NCI-H82 (cell line): ENCODE measurements around the gene KCNH6.

Experiments used
- DNase-seq: peaks from one replicate; lab custom pipeline; 2025; lab: John Stamatoyannopoulos, UW

The KCNH6 gene

DNA sequence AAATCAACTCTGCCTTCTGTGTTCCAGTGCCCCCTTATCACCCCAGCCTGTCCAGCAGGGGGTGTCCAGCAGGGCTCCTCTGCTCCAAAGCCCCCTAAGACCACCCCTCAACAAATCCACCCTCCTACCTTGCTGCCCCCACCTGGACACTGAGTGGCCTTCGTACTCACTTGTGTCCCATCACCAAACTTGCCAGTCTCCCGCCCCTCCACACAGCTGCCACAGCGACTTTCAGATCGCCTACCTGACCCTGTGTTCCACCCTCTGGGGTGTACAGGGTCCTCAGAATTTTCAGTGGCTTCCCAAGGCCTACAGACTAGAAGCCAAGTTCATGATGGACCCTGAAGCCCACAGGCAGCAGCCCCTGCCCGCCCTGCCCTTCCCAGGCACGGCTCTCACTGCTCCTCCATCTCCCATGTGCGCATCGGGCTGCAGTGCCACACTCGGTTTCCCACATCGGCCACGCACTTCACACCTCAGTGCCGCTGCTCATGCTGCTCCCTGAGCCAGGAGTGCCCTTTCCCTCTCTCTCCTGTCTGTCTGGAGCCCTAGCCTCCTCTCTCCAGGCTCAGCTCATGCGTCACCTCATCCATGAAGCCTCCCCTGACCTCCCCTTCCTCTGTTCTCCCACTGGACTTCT is 11.8 kb downstream of the KCNH6 start:
- no peak for DNase-seq

DNA sequence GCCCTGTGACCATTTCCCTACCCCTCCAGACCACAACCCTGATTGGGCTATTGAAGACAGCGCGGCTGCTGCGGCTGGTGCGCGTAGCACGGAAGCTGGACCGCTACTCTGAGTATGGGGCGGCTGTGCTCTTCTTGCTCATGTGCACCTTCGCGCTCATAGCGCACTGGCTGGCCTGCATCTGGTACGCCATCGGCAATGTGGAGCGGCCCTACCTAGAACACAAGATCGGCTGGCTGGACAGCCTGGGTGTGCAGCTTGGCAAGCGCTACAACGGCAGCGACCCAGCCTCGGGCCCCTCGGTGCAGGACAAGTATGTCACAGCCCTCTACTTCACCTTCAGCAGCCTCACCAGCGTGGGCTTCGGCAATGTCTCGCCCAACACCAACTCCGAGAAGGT is 12.5 kb downstream of the KCNH6 start:
- DNase-seq: no peak

- DNase-seq: no peak
Observed at GRCh38 chr17:63537001-63537400, 13.8 kb downstream of the KCNH6 start.

DNA sequence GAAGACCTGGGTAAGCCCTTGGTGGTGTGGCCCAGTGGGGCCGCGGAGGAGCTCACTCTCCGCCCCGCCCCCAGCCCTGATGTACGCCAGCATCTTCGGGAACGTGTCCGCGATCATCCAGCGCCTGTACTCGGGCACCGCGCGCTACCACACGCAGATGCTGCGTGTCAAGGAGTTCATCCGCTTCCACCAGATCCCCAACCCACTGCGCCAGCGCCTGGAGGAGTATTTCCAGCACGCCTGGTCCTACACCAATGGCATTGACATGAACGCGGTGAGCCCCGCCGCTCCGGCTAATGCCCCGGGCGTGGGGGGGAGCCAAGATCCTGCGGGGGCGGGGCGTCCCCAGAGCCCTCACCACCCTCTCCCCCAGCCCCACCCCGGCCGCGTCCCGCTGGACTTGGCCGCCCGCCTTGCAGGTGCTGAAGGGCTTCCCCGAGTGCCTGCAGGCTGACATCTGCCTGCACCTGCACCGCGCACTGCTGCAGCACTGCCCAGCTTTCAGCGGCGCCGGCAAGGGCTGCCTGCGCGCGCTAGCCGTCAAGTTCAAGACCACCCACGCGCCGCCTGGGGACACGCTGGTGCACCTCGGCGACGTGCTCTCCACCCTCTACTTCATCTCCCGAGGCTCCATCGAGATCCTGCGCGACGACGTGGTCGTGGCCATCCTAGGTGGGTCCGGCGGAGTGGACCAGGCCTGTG is 15.0 kb downstream of the KCNH6 start:
- DNase-seq: no peak

DNA sequence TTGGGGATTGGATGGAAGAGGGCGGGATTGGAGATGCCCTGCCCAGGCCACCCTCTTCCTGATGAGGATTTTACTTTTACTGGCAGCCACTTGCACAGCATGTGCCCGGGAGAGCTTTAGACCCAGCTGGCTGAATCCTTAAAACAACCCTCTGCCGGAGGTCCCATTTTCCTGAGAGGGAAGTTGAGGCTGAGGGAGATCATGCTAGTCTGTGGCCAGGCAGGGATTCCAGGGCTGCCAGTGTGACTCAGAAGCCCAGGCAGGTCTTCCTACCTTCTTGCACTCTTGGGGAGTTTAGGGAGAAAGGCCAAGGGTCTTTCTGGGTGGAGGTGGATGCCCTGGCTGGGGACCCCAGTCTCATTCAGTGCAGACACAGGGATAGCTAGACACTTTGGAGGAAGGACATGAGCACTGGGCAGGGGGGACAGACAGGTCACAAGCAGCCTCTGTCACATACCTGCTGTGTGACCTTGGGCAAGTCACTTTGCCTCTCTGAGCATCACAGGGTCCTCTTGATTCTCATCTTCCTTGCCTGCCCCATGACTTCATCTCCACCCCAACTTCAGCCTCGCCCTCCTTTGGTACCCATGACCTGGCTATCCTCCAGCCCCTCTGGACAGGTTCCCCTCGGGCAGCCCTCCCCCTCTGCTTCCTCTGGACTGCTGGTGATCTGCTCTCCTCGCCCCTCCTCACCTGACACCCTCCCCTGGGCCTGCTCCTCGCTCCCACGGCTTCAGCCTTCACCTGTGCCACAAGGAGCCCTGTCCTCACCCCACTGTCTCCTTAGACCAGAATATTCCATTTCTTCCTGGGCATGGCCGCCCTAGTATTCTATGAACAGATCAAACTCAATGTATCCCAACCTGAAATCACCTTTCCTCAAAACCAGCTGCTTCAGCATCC is 15.8 kb downstream of the KCNH6 start:
- DNase-seq: no peak

DNA sequence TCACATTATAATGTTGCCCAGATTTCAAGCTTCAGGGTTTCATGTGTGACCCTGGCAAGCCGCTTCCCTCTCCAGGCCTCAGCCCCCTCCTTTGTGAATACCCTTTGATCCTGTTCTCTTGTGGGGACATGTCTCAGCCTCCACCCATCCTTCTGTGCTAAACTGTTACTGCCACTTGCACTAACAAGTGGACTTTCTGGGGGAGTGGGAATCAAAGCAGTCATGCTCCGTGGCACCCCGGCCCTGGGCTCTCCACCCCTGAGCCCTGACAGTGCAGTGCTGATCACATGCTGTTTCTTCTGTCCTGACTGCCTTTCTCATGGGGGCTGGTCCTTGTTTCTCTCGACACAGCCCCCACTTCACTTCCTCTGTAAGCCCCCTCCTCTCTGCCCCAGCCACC is 17.4 kb downstream of the KCNH6 start:
- no peak for DNase-seq

- no peak for DNase-seq
Observed at GRCh38 chr17:63542218-63542545, 19.0 kb downstream of the KCNH6 start.

- DNase-seq: no peak
Observed at GRCh38 chr17:63542942-63543821, 20.0 kb downstream of the KCNH6 start.

DNA sequence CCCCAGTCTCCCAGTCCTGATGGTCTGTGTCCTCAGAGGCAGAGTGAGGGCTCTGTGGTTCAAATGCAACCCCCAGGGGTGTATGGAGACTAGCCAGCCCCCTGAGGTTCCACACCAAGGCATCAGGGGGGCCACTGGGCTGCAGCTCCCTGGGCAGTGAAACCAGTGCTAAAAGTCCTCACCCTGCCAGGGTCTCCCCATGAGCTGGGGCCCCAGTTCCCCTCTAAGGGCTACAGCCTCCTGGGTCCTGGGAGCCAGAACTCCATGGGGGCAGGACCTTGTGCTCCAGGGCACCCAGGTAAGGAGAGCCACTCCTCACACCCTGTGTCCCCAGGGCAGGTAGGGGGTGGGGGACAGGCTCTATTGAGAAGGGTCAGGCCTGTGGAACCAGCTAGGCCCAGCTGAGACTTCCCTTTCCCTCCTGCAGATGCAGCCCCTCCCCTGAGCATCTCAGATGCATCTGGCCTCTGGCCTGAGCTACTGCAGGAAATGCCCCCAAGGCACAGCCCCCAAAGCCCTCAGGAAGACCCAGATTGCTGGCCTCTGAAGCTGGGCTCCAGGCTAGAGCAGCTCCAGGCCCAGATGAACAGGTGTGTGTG is 20.8 kb downstream of the KCNH6 start:
- DNase-seq: no peak

- DNase-seq: no peak
Observed at GRCh38 chr17:63544467-63545301, 21.5 kb downstream of the KCNH6 start.

DNA sequence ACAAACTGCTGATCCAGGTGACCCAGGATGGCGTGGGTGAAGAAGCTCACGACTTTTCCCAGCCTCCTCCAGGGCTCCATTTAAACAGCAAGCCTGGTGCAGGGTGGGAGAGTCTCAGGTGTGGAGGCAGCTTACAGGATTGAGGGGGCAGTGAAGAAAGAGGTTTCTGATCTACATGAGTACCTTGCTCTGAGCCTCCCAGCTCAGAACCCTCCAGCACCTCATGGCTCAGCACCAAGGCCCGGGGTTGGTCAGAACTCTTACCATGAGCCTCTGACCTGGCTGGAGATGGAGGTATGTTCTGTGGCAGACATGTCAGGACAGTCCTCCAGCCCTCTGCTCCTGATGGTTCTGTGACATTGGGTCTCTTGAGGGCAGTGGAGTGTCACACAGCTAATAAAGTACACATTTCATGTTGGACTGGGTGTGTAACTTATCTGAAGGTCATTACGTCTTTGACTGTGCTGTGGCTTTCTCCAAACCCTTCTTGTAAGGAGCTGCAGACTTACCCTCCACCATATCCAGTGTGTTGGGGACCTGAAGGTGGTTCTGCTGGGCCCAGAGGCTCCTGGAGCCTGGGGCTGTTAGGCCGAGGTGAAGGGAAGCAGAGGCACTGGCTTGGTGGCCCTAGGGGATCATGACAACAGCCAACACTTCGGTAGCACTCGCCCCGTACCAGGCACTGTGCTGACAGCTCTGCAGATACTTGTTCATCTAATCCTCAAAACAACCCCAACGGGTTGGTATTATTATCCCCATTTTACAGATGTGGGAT is 23.3 kb downstream of the KCNH6 start:
- DNase-seq: no peak

GRCh38 chr17:63547083-63547523 is 23.9 kb downstream of the KCNH6 start:
- DNase-seq: no peak

DNA sequence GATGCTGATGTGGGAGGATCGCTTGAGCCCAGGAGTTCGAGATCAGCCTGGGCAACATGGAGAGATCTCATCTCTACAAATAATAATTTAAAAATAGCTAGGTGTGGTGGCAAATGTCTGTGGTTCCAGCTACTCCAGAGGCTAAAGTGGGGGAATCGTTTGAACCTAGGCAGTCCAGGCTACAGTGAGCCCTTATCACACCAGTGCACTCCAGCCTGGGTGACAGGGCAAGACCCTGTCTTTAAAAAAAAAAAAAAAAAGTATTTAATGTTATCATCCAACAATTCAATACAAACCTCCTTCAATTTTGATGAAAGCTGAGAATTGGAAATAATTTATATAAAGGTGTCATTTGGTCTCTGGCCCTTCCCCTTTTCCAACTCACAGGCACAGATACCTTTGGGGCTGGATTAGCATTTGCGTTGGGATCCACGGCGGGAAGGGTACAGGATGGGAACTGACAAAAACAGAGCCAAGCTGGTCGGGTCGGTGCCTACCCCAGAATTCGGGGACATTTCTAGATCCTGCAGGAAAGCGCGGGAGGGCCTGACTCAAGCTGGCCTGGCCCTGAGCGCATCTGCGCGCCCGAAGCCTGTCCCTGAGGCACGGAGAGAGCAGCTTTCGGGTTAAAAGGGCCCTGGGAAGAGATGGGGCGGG is 26.3 kb downstream of the KCNH6 start:
- DNase-seq: peak; percentile 78

DNA sequence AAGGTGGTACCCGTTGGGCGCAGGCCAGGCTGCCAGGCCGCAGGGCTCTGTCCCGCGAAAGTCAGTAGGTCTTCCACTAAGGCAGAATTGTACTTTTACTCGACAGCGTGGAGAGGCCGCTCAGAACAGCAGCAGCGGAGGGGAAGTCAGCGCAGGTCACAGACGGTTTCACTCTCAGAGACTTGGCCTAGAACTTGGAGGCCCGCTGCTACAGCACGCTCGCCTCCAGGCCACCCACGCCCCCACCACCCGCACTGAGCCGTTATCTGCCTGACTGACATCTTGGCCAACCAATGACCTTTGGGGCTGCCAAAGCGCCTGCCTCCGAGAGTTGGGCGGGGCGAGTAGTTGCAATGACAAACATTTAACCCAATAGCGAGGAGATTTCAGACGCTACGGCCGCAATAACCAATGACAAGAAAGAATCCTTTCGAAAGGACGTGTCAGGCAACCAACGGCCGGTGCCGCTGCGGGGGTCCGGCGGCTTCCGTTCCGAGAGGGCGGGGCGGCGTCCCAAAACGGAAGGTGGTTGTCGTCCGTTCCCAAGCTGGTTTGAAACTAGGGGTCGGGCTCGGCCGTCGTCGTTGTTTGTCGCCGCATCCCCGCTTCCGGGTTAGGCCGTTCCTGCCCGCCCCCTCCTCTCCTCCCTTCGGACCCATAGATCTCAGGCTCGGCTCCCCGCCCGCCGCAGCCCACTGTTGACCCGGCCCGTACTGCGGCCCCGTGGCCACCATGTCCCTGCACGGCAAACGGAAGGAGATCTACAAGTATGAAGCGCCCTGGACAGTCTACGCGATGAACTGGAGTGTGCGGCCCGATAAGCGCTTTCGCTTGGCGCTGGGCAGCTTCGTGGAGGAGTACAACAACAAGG is 27.0 kb downstream of the KCNH6 start, which contains the start of gene DCAF7:
DCAF7 (plus strand) TSS at position 532 of the 871 bp plus-strand sequence; CDS start at position 733, 201 bp downstream.
- DNase-seq: peak; percentile 100

DNA sequence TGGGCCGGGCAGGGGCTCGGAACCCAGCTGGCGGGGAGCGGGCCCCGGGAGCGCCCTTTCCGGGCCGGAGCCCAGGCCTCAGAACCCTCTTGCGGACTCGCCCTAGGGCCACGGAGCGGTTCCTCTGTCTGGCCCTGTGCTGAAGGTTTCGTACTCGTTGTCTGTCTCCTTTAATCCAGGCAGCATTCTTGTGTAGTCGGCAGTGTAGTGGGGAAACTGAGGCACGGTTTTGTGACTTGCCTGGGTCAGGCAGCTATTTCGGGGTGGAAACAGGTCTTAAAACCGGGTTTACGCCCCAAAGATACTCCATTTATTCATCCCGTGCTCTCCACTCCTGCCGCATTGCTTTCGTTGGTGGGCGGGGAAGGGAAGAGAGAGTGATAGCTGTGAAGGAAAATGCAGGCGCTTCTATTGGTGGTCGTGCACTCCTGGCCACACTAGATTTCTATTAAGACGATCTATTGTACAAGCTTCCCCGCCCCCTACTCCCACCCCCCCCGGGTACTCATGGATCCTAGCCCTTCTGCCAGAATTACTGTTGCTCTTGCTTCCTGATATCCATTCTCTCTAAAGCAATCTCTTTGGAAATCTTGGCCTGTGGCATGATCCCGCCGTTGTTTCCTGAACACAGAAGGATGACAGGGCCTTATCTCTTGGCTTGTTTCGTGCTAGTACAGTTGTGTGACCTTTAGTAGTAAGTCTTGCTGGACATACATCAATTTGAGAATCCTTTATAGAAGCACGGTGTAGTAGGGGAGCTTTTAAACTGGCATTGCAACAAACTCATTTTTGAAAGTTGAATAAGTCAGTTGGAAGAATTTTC is 27.9 kb downstream of the KCNH6 start:
- peak; percentile 93 for DNase-seq

DNA sequence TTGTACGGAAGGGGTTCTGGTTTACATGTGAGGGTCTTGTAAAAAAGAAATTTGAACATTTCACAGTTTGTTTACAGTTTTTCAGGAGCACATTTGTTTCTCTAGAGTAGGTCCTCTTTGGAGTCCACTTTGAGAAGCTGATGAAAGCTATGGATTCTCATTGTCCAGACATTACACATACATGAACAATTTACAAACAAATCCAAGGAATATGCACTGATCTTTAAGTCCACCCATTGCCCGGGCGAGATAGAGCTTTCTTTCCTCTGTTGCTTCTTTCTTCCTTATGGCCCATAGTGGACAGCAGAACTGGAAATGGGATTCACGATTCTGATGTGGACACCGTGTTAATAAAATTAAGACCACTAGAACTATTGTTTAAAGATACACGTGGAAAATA is 29.1 kb downstream of the KCNH6 start:
- no peak for DNase-seq

DNA sequence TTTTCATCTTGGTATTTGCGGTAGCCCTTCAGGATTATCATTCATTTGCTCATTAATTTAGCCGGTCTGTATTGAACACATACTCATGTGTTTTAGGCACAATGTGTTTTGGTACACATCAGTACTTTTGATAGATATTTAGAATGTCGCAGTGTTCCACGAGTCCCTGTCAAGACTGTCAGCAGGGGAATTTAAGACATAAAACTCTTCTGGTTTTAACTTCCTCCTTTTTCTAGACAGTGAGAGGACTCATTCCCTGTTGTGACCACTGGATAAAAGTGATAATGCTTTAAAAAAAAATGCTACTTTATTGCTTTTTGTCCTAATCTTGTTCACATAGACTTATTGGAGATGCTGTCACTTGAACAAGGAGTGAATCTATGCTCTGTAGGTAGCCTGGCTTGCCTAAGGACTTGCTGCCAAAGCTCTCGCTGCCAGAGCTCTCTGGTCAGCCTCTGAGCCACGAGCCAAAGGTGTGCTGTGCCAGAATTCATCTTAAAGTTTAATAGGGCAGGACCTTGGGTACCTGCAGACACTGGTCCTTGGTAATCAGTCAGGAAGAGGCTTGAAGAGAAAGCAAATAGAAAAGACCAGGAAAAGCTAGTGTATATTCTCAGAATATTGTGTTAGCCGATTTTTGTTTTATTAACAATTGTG is 32.5 kb downstream of the KCNH6 start:
- DNase-seq: no peak
